GM12878 (cell line): Measurements from ENCODE around the gene NAAA.

Source experiments
- BMI1 ChIP-seq: fragments of 450-650 bp; IDR thresholded peaks from 2 replicates; pipeline ENCODE4 v1.6.1; 2016; ENCODE audit warnings: mild to moderate bottlenecking, moderate library complexity, borderline replicate concordance
- CEBPB ChIP-seq, 2 experiments: fragments of 150-350 bp in 1 of 2; IDR thresholded peaks; 2 replicates each; pipeline ENCODE4 v1.6.1; 2012 to 2014; ENCODE audit warnings: low read depth in 2 of 2, low read length in 2 of 2, borderline replicate concordance in 1 of 2, inconsistent platforms in 1 of 2
- CREB1 ChIP-seq: IDR thresholded peaks from 2 replicates; pipeline ENCODE4 v1.6.1; 2012; ENCODE audit warnings: low read depth, mild to moderate bottlenecking, inconsistent platforms
- CTCF ChIP-seq, 3 experiments: IDR thresholded peaks in 2 of 3; conservative IDR thresholded peaks in 1 of 3; 2 replicates each; pipeline ENCODE4 v1.5.1; 2011; ENCODE audit warnings: low read depth in 3 of 3, low read length in 3 of 3, mild to moderate bottlenecking in 3 of 3, control low read depth in 2 of 3, moderate library complexity in 2 of 3, inconsistent platforms in 1 of 3, mixed read lengths in 1 of 3; ENCODE audit not compliant: control insufficient read depth in 2 of 3, insufficient read depth in 1 of 3; ENCODE audit errors: extremely low read depth in 1 of 3
- DPF2 ChIP-seq: fragments of 450-650 bp; IDR thresholded peaks from 2 replicates; pipeline ENCODE4 v1.6.1; 2017; ENCODE audit warnings: mild to moderate bottlenecking
- FOXM1 ChIP-seq: IDR thresholded peaks from 2 replicates; pipeline ENCODE4 v1.6.1; 2012; ENCODE audit warnings: low read depth, mild to moderate bottlenecking, inconsistent platforms, low read length, moderate library complexity
- GABPA ChIP-seq: IDR thresholded peaks from 2 replicates; pipeline ENCODE4 v1.6.1; 2014; ENCODE audit warnings: antibody characterized with exemption, low read depth, mild to moderate bottlenecking, inconsistent platforms
- HCFC1 ChIP-seq: fragments of 150-350 bp; IDR thresholded peaks from 2 replicates; pipeline ENCODE4 v1.6.1; 2014; ENCODE audit warnings: low read length
- PAX8 ChIP-seq: fragments of 450-650 bp; IDR thresholded peaks from 2 replicates; pipeline ENCODE4 v1.6.1; 2017; ENCODE audit warnings: mild to moderate bottlenecking, moderate library complexity
- PBX3 ChIP-seq: IDR thresholded peaks from 2 replicates; pipeline ENCODE4 v1.6.1; 2011; ENCODE audit warnings: mild to moderate bottlenecking, low read depth, low read length, moderate library complexity; ENCODE audit not compliant: insufficient replicate concordance
- POLR2A ChIP-seq: IDR thresholded peaks from 2 replicates; pipeline ENCODE4 v1.6.1; 2011; ENCODE audit warnings: low read depth, mild to moderate bottlenecking, low read length
- RFX5 ChIP-seq: IDR thresholded peaks from 2 replicates; pipeline ENCODE4 v1.6.1; 2011; ENCODE audit warnings: low read depth, low read length, improper control_type of control experiment
- TAF1 ChIP-seq: IDR thresholded peaks from 2 replicates; pipeline ENCODE4 v1.6.1; 2011; ENCODE audit warnings: mild to moderate bottlenecking, low read depth, low read length, borderline replicate concordance
- YBX1 ChIP-seq: fragments of 450-650 bp; IDR thresholded peaks from 2 replicates; pipeline ENCODE4 v1.6.1; 2016; ENCODE audit warnings: antibody characterized with exemption

GRCh38 chr4:75921910-75922309 lies 18.9 kb downstream of the NAAA start:
- TF ChIP-seq POLR2A (no peak), CTCF (IDR thresholded peaks at IDR 0.05 in 2 of 3, conservative IDR thresholded peaks at IDR 0.05 in 1 of 3; ENCODE audit: control insufficient read depth in 2 of 3, extremely low read depth in 1 of 3, insufficient read depth in 1 of 3, low read depth in 3 of 3, low read length in 3 of 3) (no peak), PAX8 (no peak), CREB1 (no peak), BMI1 (no peak), CEBPB (IDR thresholded peaks at IDR 0.05; ENCODE audit: borderline replicate concordance in 1 of 2, low read depth in 2 of 2, low read length in 2 of 2) (no peak), HCFC1 (no peak), GABPA (no peak), TAF1 (no peak), RFX5 (no peak), DPF2 (no peak), PBX3 (no peak), FOXM1 (no peak), YBX1 (no peak)
